GM19324 (cell line): ENCODE measurements around the gene SMAD2.

ENCODE experiments used
- ATAC-seq: cut with Tn5 transposase; IDR thresholded peaks from one replicate; pipeline ENCODE4 v1.9.1; 2021; ENCODE audit warnings: mild to moderate bottlenecking, moderate library complexity; ENCODE audit not compliant: unreplicated experiment, low FRiP score

SMAD2 gene

DNA sequence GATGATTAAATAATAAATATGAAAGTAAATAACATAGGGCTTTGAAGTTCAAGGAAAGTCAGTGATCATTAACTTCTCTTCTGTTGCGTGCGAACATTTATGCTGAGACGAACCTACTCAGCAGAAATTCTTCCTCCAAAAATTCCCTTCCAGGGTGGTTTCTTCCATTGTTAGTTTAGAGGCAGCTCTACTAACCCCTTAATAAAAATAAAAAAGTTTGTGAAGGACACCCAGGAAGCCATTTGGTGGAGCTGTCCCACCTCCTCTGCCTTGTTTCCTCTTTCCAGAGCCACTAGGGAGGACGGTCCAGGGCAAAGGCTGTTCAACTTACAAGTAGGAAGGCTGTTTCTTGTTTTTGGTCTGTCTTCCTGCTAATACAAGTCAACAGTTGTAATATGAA is 2.1 kb upstream of the SMAD2 start:
- ATAC-seq, result no peak

DNA sequence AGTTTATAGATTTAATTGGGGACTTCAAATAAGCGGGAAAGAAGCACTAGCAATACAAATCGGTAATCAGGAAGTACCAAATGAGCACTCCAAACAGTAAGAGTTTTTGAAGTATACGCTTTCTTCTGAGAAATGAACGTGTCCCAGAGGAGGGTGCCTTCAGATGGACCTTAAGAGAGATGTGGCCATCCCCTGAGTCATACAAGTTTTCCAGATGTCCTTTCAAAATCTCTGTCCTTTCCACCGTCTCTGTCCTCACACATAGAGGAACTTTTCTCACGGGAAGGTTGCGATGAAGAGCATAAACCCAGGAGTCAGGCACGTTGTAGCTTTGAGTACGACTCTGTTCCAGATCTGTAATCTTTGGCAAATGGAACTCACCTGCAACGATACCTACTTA is 1.7 kb upstream of the SMAD2 start:
- no peak for ATAC-seq

DNA sequence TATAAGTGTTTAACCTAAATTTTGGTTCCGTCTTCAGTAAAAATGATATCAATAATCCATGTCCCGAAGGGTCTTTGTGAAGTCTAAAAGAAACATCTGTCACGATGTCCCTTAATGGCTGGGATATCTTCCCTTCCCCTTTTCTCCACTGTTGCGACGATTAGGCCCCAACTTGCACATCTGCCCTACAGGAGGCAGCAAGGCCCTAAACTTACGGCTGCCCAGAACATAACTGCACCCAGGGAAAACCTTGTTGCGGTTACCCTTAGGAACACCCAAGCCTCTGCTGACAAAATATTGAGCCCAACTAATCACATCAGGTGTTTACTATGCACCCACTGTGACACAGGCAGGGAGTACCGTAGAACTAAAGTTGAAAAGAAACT is 1.3 kb upstream of the SMAD2 start:
- ATAC-seq, result no peak

DNA sequence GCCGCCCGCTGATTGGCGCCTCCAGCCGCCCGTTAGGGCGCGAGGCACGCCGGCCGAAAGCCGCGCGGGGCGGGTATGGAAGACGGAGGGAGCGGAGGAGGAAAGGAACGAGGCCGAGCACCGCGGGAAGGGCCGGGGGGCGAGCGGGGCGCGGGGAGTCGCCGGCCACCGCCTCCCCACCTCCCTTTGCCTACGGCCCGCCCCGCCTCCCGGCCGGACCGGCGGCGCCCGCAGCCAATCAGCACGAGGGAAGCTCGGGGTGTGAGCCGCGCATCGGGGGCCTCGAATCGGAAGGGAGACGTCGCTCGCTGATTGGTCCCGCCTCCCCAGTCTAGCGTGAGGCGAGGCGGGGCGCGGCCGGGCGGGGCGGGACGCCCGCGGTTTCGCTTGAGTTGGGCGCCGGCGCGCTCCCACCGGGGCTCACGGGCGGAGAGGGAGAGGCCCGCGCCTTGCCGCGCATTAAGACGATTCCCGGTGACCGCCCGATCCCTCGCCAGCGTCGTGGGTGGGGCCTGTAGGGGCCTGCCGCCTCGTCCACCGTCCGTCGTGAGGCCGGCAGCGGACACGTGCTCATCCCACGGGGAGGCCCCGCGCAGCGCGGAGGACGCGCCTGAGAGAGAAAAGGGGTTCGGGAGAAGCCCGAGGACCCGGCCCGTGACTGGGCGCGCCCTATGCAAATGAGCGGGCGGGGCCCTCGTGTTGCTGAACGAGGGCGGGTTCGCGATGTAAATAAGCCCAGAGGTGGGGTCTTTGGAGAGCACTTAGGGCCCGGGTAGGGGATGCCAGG is 665 bp upstream of the SMAD2 start:
- ATAC-seq, result peak; percentile 87

DNA sequence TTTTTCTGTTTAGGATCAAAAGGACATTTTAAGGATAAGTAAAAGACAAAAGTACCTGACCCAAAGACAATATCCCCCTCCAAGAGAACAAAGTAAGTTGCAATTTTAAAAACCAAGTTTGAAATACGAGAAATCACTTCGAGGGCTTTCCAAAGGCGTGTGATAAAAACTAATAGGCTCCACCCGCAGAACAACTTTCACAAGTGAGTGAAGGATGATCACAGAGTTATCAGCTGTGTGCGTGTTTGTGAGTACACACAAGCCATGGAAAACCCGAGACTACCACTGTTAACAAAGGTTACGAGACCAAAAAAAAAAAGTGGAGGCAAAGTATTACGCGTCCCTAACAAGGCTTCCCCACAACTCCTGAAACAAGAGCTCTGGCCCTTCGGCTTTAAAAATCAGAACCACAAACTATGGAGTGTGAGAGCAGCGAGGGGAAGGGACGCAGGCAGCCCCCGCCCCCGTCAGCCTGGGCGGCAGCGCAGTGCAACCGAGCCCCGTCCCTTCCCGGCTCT is 719 bp downstream of the SMAD2 start:
- no peak for ATAC-seq

DNA sequence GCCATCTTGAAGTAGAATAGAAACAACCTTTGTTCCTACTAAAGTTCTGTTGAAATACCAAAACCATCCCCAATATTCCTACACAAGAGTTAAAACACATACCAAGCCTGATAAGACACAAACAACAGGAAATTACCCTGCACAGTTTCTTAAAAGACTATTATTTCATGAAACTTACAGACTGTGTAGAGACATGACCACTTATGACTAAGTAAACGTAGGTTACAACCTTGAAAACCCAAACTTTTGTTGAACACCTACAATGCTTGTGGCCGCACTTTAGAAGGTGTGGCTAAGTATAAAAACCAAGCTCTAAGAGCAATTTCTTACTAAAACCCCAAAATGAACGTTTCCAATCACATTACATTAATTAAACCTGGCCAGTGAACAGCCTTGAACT is 2.0 kb downstream of the SMAD2 start:
- no peak for ATAC-seq

DNA sequence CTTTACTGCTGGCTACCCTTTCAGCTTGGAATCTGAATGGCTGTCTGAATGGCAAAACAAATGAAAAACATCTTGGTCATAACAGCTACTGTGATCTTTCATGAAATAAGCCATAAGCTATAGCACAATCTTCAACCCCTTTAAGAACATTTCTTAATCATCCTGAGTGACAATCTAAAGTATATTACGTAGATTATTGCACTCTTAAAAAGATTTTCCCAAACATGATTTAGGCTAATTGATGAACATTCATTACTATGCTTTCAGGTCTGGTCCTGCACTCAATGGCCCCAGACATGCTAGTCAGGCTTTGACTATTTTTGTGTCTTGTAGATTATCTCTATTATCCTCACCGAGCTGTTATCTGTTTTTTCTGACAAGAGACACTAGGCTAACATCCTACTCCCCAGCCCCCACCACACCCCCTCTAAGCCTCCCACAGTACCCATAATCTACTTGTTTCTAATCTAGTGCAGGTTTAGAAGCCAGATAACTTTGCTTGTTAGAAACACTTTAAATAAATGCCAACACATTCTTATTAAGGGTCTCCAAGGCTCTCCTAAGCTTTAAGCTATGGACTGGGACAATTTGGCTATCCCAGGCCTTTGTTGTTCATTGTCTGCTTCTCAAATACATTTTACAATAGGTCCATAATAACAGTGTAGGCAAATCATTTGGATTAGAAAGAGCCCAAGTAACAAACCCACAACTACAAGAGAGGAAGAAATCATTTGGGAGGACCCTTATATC is 4.2 kb downstream of the SMAD2 start:
- no peak for ATAC-seq

DNA sequence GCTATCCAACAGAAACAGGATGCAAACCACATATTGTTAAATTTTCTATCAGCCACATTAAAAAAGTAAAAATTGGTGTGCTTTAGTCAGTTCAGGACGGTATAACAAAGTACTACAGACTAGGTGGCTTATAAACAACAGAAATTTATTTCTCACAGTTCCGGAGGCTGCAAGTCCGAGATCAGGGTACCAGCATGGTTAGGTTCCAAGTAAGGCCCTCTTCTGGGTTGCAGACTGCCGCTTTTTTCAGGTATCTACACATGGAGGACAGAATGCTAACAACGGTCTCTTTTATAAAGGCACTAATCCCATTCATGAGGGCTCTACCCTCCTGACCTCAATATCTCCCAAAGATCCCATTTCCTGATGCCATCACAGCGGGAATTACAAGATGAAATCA is 10.5 kb downstream of the SMAD2 start:
- no peak for ATAC-seq

DNA sequence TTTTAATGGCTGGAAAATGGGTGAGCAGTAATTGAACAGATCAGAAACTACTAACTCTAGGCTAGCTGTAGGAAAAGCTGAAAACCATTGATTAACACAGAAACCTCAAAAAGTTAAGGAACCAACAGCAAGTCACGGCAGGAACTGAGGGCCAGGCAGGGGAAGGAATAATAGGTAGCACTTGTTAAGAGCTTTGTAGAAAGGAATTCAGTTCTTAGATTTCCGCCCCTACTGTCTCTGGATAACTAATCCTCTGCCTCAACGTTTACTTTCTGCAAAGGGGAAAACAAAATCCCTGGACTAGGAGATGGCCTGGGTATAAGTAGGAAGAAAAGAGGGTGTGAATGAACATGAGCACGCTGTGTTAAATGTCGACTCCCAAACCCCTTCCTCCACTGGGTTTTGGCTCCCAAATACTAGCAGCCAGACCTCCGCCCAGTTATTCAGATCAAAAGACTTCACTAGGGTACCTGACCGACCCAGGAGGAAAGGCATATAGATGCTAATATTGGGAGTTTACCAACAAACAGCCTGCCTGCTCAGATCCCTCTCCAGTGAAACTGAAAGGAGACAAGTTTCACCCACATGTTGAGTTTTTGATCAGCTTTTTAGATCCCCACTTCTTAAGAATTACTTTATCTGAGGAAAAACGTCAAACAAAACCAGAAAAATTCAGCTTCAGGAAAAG is 12.4 kb downstream of the SMAD2 start:
- ATAC-seq, result no peak

DNA sequence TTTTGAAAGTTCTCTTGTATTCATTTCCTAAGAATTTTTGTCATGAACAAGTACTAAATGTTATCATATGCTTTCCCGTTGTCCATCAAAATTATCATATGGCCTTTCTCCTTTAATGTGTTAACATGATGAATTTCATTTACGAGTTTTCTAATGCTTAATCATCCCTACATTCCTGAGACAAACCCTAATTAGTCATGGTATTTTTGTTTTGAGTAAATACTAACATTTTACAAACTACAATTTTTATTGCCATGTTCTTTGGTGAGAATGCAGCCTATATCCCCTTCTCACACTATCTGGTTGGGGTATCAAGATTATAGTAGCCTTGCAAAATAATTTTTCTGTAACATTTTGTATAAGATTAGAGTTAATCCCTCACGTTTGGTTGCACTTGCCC is 14.5 kb downstream of the SMAD2 start:
- ATAC-seq, result no peak

DNA sequence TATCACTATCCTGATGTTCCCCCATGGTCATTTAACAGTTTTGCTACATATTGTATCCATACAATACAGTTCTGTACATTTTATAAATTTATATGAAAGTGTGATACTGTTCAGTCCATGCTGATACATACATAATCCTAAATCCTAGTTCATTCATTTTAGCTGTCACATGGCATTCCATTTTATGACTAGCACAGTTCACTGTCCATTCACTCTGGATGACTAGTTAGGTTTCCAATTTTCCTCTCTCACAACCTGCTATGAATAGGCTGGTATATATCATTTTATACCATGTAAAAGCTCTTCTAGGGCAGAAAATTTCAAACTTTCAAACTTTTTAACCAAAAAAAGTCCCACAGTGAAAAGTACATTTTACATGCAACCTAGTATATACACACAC is 15.2 kb downstream of the SMAD2 start:
- ATAC-seq, result no peak

DNA sequence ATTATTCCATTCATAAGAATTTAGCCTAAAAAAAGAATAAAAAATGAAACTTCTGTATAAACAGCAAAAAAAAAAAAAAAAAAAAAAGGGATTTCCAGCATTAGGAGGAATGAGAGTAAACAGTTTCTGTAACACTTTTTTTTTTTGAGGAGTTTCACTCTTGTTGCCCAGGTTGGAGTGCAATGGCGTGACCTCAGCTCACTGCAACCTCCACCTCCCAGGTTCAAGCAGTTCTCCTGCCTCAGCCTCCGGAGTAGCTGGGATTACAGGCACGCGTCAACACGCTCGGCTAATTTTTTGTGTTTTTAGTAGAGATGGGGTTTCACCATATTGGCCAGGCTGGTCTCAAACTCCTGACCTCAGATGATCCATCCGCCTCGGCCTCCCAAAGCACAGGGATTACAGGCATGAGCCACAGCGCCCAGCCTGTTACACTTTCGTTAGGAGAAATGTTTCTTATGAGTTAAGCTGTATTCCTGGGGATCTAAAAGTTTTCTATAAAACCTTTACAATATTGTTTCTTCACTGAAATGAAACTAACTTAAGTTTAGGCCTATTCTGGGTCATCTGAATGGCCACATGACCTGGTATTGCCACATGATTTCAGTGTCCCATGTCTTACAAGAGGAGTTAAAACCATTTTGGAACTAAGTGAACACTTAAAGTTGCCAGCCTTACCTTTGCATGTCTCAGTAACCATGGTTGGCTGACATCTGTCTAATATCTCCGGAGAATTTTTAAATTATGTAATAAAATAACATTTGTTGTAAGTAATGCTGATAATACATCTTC is 17.5 kb downstream of the SMAD2 start:
- no peak for ATAC-seq

DNA sequence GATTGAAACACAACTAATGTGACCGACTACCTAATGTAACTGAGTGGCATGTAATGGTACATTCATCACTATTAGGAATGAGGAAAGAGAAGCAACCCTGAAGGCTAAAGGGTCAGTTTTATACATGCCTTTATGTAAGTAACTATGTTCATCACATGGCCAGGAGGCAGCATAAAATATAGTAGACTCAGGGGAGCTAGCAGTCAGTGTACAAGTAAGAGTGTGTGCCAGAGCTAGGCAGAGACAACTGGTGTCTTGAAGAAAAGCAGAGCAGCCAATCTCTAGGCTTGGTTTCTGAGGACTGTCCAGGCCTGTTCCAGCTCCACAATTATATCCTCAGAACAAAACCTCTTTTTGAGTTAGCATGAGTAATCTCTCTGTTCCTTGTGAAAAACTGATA is 18.1 kb downstream of the SMAD2 start:
- ATAC-seq, result no peak

DNA sequence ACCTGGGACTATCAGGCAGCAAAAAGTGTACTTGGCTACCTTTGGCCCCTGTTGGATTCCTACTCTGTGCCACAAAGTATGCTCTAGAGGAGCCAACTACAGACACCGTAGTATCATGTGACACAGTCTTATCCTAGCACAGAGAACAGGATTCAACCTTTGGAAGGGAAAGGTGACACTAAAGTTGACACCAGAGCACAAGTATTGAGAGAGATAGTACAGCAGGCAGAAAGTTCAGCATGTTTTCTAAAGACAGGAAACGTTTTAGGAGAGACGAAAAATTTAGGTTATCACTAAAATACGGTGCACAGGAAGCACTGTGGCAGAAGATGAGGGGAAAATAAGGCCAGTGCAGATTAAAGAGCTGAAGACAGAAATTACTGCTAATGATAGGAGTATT is 18.6 kb downstream of the SMAD2 start:
- ATAC-seq, result no peak

DNA sequence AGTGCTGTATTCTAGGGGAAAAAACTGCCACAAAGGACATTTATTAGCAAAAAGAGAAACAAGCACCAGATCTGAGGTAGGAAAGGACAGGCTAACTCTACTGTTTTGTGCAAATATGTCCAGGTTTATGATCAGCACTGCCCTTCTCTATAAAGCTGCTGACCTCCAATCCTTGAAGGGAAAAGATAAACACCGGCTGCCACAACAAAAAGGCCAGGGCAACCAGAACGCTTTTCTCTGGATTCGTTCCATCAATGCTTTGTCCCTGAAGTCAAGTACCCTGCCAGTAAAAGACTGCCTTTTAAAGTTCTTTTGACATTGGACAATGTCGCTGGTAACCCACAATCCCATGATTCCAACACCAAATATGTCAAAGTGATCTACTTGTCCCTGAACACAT is 21.0 kb downstream of the SMAD2 start:
- no peak for ATAC-seq

DNA sequence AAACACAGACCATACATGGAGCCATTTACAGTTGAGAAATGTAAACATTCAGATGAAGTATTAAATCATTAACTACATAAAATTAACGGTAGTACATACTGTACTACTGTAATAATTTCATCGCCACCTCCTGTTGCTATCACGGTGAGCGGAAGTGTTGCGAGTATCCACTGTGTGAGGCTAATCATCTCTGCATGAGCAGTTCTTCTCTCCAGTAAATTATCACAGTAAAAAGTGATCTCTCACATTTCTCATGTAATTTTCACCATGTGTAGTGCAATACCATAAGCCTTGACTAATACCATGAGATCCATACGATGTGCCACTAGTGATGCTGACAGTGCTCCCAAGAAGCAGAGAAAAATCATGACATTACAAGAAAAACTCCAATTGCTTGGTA is 21.9 kb downstream of the SMAD2 start:
- no peak for ATAC-seq

DNA sequence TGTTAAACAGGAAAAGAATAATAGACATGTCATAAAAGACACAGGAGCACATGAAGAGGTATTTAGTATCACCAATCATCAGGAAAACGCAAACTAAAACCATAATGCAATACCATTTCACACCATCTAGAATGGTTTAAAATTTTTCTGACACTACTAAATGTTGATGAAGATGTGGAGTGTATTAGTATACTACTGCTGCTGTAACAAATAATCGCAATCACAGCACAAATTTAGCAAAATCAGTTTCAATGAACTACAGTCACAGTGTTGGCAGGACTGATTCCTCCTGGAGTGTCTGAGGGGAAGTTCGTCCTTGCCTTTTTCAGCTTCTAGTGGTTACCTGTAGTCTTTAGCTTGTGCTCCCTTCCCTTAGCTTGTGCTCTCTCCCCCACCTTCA is 24.1 kb downstream of the SMAD2 start:
- no peak for ATAC-seq

DNA sequence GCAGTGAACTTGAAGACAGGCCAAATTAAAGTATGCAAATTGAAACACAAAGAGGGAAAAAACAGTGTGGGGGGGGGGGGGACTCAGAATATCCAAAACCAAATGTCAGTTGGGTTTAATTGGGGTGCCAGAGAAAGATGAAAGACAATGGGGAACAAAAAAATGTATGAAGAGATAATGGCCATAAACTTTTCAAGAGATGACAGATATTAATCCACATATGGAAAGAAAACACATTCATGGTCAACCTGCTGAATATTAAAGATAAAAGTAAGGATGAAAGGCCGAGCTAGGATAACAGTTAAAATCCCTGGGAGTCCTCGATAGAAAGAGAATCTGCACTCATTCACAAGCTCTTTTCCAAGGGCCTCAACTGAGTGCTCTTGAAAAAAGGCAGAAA is 26.6 kb downstream of the SMAD2 start:
- ATAC-seq, result no peak

DNA sequence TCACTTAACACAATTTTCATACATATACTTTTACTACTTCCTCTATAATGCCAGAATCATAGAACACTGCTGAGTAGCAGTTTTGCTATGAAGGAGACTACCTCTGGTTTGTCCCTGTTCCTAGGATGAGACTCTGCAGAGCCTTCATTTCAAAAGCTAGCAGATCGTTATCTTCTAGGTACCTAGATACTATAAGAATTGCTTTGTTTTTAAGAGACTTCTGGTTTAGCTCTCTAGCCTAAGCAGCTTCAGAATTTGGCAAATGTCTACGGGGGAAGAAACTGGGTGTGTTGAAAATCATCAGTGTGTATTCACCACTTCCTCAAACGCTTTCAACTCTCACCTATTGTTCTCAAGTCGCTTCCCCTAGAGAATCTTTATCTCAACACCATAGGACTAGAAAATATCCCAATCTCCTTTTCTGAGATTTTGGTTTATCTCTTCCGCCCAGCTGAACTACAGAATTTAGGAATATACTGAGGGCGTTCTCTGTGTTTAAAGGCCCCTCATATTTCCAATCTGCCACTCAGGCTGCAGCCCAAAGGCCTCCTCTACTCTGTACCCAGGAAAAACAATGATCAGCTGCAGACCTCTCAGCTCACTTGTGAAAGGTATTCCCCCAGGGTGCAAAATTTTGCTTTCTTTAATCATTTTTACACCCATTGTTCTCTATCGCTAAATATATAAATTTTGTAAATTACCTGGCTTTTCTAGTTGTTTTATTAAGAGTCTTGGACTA is 28.7 kb downstream of the SMAD2 start:
- peak; percentile 84 for ATAC-seq
